GM08714 (cell line): ENCODE measurements around the gene MOB4.
"Not testable (repeated sequence)": the region's sequence is repeated elsewhere in the genome, so short reads cannot be mapped to it uniquely, and the experiment has no call there.

Experiments used
- H3K4me3 ChIP-seq: fragments of 200-500 bp; sonication (Bioruptor generic); 2 replicates; pipeline ENCODE4 v1.5.1; 2014; ENCODE audit warnings: mild to moderate bottlenecking, low read length, inconsistent platforms
- ZNF274 ChIP-seq: IDR thresholded peaks from 2 replicates; pipeline ENCODE4 v1.6.1; 2012; ENCODE audit warnings: mild to moderate bottlenecking, low read depth, low read length

Gene MOB4

DNA sequence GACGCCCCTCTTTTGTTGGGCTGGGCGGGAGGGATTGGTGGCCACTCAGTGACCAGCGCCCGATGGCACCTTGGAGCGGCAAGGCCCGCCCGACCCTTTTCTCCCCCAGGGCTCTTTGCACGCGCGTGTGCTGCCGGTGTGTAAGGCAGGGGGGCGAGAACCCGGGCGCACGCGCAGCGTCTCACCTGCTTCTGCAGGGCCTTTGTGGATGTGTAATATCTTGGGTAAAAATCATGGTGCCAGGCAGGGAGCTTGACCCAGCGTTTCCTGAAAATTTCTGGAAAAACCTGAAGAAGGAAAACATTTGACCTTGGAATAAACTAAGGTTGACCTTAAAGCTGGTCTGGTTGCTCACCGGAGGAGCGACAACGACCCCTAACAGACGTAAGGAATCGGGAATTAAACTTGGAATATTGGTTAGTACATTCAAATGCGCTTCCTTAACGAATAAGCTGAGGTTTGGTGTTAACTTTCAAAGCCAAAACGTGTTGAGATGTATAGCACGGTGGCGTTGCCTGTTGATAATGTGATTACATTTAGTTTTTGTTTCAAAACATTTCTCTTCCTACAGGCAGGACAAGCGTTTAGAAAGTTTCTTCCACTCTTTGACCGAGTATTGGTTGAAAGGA lies 15.2 kb upstream of the MOB4 start:
- H3K4me3 ChIP-seq = peak overlapping the region; percentile 99
- no peak for TF ChIP-seq ZNF274

DNA sequence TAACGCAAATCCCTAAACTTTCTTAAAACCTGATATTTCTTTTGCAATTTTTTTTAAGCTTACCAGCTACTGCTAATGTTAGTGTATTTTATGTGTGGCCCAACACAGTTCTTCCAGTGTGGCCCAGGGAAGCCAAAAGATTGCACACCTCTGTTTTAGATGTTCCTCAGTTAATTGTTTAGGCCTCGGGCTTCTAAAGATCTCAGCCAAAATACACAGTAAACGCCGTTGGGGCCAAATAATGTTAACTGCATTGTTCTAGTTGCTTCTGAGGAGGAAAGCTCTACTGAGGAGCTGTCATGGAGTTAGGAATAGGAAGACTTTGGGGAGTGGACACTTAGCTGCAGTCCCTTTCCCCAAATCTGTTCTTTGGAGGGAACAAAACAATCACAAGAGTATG lies 13.7 kb upstream of the MOB4 start:
- no peak for TF ChIP-seq ZNF274
- H3K4me3 ChIP-seq = peak overlapping the region; percentile 99

DNA sequence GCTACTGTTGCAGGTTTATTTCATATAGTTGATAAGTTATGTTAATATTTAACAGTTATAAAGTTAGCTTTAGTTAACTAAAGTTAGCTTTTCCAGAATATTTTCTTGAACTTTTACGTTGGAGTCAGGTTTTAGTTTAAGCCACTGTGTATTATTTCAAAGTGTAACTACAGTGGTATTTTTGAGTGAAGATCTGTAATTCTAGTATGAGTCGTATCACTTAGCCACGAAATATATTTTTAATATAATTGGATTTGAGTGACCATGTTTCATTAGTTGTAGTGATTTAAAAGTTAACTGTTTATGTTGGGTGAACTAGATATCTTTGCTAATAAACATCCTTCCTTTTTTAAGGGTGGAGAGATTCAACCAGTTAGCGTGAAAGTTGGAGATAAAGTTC lies 13.2 kb upstream of the MOB4 start:
- H3K4me3 ChIP-seq = no peak overlapping the region; the same call in 1 of the 2 replicates
- no peak for TF ChIP-seq ZNF274

DNA sequence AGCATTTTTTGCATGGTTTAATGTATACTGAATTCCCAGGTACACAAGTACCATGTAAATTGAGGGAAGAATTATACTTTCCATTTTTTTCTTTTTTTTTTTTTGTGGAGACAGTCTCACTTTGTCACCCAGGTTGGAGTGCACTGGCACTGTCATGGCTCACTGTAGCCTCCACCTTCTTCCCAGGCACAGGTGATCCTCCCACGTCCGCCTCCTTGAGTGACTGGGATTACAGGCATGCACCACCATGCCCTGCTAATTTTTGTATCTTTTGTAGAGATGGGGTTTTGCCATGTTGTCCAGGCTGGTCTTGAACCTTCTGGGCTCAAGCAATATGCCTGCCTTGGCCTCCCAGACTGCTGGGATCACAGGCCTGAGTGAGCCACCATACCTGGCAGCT lies 11.9 kb upstream of the MOB4 start:
- H3K4me3 ChIP-seq = no peak overlapping the region
- TF ChIP-seq ZNF274 = no peak

DNA sequence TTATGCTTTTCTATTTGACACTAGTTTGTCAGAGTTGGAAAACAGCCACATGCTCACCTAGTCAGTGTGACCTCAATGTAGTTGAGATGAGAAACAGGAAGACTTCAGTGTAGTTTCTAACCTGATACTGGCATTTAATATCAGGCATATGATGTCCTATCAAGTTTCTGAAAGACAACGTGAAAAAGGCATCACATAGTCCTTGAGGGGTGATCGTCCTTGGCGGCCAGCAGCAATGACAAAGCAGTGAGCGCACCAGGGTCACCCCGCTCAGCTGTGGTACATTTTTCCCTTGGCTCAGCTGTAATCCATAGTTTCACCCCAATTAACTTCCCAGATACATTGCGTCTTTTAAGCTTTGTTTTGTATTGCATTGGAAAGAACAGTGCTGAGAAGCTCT lies 11.4 kb upstream of the MOB4 start:
- TF ChIP-seq ZNF274 = no peak
- H3K4me3 ChIP-seq = no peak overlapping the region

DNA sequence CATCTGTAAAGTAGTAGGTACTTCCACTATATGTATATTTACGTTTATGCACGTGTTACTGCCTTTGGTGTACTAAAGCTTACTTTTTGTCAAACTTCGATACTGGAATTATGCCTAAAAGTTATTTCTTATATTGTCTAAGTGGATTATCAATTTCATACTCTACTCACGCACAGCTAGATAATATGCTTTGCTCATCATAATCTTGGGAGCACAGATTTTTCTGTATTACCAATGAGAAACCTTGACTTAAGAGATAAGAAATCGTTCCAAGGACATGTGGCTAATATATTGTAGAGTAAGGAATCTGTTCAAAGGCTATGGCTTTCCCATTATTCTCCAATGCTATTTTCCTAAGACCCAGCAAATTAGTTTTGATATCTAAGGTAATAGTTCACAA lies 9.2 kb upstream of the MOB4 start:
- H3K4me3 ChIP-seq = no peak overlapping the region
- no peak for TF ChIP-seq ZNF274

DNA sequence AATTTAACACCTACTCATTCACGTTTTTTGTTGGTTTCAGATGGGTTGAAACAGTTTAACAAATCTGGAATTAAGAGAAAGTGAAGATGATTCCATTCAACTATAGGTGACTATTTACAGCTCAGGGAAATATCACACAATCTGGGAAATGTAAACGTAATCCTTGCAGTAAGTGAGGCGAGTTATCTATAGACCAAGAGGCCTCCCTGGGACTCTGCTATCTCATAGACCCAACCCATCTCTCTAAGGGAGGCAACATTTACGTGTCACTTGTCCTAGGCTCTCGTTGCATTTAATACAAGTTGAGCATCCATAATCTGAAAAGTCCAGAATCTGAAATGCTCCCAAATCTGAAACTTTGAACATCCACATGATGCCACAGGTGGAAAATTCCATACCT lies 2.0 kb upstream of the MOB4 start:
- no peak overlapping the region for H3K4me3 ChIP-seq
- no peak for TF ChIP-seq ZNF274

DNA sequence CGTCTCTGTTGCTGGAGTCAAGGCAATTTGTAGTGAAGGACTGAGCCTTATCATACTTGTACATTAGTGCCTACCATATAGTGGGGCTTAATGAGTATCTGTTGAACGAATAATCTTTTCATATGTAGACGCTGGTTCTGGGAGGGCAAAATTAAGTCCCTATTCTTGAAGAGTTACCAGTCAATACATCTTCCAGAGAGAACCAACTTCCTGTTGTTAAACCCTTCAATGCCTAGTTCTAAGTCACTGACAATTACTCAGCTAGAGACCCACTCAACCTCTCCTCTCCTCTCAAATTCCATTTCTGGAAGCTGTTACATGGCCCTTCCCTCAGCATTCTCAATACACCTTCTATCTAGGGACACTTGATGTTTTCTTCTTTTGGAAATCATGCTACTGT lies 1.1 kb upstream of the MOB4 start:
- TF ChIP-seq ZNF274 = no peak
- peak overlapping the region; percentile 91; the same call in 1 of the 2 replicates for H3K4me3 ChIP-seq

DNA sequence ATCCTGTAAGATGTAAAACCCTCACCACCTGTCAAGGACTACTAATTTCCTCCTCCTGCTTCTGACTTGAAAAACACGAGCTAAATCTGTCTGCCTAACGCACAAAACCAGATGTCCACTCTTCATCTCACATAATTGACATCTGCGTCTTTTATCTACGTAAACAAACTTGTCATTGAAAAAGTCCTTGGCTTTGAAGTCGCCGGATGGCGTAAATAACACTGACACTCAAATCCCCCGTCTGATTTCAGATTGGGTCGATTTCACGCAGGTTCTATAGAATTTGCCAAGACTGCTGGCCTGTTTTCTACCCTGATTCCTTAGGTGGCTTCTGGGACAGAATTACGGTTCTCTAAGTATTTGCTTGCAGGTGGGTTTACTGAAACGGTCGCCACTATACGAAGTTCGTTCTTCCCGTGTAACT lies 539 bp upstream of the MOB4 start:
- peak overlapping the region; percentile 91 for H3K4me3 ChIP-seq
- no peak for TF ChIP-seq ZNF274

DNA sequence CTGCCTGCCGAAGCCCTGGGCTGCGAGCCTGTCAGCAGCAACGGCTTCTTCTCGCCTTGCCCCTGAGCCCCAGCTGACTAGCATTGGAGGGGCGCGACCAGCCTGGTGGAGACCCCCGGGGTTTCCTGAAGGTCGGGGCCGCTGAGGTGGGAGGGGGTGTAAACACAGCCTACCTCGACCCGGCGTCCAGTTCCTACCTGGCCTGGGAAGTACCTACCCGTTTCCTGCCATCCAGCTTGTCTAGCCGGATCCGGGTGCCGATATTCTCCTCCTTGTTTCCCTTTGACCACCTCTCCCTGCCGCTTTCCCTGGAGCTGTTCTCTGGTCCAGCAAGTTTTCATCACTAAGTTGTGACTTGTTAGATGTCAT lies 511 bp downstream of the MOB4 start:
- peak overlapping the region; percentile 91 for H3K4me3 ChIP-seq
- TF ChIP-seq ZNF274 = no peak

DNA sequence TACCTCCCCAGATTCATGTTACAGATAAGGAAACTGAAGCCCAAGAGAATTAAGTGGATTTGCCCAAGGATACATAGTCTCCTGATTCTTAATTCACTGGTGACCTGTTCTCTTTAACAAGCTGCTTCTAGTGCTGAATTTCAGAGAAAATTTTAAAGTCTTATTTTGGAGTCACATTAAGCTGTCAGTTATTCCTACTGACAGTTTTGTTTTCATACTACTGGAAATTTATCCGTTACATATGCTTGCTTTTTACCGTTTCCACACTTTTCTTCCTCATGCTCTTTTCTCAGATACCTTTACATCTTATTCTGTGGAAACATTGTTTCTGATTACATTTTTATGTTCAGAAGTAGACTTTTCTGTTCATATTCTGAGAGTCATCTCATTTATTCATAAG lies 1.3 kb downstream of the MOB4 start:
- no peak for TF ChIP-seq ZNF274

DNA sequence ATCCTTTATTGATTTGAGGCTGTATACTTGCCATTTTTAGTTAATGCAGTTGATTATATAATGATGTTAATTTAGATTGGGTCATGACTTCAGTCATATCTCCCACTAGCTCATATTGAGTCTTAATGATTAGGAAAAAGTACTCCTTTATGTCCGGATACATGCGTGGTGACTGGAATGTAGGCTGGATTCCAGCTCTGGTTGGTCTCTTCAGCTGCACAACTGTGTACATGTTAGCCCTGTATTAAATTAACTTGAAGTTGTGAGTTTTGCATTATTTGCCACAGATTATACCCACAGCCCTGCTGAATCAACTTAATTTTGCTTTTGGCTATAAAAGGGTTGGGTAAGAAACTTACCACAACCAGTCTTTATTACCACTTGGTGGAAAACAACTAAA lies 22.5 kb downstream of the MOB4 start:
- no peak overlapping the region for H3K4me3 ChIP-seq
- no peak for TF ChIP-seq ZNF274

More for the DNA sequence above, 1.3 kb downstream of the MOB4 start:
- H3K4me3 ChIP-seq = peak overlapping the region; percentile 91; the same call in 1 of the 2 replicates

DNA sequence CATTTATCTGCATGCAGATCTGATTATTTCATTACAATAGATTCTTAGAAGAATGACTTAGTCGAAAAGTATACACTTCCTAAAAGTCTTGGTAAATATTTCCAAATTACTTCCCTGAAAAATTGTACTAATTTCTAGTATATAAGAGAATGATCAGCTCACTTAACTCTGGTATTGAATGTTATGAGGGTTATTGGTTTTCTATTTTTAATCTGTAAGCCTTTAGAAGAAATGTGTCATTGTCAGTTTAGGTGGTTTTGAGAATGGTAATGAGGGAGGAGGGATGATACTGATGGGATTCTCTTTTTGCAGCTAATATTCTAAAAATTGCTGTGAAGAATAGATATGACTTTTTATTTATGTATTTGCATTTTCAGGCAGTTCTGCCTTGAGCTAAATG lies 23.9 kb downstream of the MOB4 start:
- H3K4me3 ChIP-seq = no peak overlapping the region
- no peak for TF ChIP-seq ZNF274

DNA sequence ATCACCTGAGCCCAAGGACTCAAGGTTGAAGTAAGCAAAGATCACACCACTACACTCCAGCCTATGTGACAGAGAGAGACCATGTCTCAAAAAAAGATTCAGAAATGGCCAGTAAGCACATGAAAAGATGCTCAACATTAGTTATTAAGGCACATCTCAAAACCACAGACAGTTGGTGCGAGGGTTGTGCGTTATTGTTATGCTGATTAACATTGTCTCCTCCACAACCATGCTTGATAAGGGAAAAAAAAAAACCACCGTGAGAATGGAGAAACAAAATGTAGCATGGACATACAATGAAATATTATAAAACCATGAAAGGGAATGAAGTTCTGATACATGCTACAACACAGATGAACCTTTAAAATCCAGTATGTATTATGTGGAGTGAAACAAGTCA lies 27.3 kb downstream of the MOB4 start:
- no peak for TF ChIP-seq ZNF274
- H3K4me3 ChIP-seq = no peak overlapping the region

DNA sequence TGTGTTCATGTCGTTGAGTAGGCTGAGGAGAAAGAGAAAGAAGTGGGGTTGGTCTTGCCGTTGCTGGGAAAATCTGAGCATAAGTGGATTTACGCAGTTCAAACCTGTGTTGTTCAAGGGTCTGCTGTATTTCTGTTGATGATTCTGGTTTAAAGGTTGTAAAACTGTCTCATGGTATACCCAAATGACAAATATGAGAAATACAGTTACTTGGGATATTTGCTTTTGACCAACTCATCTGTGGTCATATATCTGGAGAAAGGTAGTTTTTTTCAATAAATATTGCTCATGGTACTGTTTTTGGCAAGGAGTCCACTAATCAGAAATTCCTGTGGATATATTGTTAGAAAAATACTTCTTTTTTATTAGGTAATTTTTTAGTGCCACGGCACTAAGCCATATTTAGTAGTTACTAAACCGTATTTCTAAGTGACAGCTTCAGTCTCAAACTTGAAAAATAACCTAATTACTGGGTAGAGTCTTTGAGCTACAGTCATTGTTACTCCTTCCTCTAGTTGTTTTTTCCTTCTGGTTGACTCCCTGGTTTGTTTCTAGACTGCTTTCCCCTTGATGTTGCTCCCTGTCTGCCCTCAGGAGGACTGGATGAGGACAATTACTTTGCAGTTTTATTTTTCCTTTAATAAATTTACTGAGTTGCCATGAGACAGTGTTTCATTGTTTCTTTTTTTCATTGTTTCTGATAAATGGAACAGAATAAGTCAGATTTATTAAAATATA lies 31.5 kb downstream of the MOB4 start:
- no peak for TF ChIP-seq ZNF274

DNA sequence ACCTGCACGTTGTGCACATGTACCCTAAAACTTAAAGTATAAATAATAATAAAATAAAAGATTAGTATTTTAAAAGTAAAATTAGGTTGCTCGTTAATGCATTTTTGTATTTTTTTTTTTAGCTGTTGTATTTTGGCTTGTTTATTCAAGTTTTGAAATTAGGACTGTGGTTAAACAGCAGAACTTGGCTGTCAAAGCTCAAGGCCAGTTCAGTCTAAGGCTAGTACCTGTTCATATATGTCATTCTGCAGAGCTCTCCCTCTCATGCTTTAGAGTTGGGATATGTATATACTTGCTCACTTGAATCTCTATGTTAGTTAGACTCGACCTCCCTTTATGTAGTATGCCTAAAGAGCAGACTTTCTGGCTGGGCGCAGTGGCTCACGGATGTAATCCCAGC lies 32.7 kb downstream of the MOB4 start:
- no peak overlapping the region for H3K4me3 ChIP-seq
- TF ChIP-seq ZNF274 = no peak

More for the DNA sequence above, 31.5 kb downstream of the MOB4 start:
- no peak overlapping the region for H3K4me3 ChIP-seq

DNA sequence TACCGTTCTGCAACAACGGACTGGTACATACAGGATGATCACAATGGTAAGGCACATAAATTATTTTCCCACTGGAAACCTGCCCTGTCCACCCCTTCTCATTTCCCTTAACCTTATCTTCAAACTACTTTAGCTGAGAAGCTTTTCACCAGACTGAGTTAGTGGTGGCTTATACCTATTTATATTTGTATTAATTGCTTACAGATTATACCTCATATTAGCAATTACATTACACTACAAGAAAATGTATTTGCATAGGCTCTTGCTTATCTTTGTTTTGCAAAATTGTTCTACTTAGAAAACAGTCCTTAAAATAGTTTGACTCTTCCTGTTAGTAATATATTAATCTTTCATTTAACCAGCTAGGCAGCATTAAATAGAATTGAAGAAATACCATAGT lies 35.4 kb downstream of the MOB4 start:
- not testable (repeated sequence) for H3K4me3 ChIP-seq
